Hematopoietic multipotent progenitor cell treated with erythropoietin and hydrocortisone succinate and interleukin-3 and kit ligand, for 4 days (in vitro differentiated cells): ENCODE results near the gene SMYD3.
A peak's percentile ranks its signal among the peaks of the same experiment; 100 is the strongest.
"Not testable (repeated sequence)": the region's sequence is repeated elsewhere in the genome, so short reads cannot be mapped to it uniquely, and the experiment has no call there.

Experiments used
- DNase-seq: peaks from one replicate; pipeline ENCODE4 v3.0.0-alpha.2; 2015

Gene SMYD3

DNA sequence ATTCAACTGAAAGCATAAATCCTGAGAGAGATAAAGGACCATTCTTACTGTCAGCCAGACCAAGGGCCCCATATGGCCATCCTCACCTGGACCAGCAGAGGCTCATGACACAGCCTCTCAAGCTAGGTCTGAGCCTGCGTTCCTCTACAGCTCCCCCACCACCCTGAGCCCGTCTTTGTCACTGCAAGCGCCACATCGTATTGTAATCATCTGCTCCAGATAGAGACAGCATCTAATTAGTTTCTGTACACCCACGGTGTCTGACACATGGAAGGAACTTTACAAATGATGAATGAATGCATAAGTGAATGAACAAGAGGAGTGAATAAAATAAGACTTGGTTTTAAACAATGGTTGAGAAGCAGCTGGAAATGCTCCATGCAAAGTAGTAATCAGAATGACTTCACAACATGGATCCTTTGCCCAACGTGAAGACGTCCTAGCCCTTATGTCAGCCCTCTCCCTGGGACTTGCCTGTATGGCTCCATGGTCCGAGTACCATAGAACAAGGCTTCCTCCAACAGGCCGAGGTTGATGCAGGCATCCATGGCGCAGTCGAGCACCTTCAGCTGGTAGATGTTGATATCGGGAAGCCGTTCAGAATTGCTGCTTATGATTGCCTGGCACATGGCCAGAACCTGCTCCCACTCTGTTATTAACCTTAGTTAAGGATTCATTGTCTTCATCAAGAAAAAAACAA is 648.9 kb downstream of the SMYD3 start:
- DNase-seq, result no peak

DNA sequence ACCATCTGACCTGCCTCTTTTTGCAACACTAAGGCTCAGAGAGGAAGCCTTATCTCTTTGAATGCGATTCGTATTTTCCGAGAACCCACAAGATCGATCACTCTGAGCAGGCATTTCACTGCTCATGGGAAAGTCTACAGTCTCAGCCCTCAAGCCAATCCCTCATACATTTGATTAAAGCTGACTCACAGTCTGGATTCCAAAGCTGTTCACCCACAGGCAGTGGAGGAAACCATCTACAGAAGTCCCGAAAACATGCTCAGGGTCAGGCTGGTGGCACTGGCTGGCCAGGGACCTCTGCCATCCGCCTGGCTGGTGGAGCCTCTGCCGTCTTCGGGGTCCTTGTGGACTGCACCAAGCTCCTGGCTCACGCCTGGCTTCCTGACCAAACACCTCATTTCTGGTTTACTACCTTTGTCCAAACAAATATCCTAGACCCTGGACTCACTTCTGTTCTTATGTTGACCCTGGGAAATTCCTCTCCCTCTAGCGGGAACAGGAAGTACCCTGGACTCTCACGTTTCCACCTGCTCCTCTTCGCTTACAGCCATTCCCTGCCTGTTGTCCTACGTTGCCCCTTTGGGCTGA is 650.0 kb downstream of the SMYD3 start:
- no peak for DNase-seq

DNA sequence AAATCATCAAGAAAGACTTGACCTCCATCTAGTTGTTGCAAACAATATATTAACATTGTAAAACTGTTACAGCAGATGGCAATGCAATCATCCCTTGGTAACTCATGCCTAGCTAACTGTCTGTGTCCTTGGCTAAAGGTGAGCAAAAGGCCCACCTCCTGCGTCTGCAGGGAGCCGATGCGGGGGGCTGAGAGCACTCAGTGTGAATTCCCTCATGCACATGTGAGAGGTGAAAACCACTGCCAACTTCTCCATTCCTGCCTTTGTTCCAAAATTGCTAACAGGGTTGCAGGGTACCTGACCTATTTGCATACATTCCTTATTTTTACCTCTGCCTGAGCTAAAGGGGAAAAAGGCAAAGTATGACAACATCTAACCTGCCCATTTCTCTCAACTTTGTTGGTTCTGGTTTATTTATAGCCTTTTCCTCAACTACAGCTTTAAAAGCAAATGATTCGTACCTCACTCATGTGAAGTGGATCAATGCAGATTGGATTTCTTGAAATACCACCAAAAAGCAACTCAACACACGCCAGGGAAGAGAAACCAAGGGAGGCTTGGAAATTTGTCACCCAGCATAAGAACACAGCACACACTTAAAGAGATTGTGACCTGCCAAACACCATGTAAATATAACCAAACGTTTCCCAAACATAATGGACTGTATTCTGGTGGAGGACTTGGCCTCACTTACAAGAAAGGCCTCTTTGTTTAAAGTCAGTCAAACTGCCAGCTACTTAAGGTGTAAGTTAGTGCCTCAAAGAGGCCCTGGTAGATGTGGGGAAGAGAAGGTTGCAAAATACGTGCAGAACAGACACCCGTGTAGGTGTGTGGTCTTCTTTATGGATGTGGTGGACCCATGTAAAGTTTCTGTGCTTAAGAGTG is 651.0 kb downstream of the SMYD3 start:
- DNase-seq, result no peak

DNA sequence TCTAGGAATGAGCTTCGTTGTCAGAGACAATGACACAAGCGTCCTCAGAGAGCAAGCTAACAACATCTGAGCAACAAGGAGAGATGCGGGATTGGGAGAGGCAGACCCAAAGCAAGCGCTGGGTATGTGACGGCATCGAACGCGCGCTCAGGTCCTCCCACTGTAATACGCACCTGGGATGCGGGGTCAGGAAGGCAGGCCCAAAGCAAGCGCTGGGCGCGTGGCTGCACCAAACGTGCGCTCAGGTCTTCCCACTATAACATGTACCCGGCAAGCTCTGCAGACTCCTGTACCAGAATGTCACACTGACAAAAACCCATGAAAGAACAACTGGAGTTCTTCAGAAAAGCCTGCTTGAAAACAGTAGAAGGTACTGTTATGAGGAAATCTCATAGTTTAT is 653.8 kb downstream of the SMYD3 start:
- DNase-seq, result no peak

DNA sequence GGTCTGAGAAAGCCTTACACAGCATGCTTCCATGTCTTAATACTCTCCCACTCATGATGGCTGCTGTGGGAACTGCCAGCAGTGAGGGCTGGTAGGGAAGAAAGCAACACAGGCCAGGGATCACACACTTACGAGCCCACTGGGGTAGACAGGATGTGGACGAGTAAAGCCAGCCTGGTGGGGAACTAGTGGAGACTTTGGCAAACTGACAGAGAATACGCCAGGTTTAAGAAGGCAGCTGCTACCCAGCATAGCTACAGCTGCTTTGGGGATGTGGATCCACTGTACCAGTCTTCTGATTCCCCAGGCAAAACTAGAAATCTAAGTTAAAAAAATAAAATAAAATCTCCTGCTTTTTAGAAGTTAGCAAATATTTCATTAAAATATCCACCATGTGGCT is 664.0 kb downstream of the SMYD3 start:
- peak; percentile 4 for DNase-seq

DNA sequence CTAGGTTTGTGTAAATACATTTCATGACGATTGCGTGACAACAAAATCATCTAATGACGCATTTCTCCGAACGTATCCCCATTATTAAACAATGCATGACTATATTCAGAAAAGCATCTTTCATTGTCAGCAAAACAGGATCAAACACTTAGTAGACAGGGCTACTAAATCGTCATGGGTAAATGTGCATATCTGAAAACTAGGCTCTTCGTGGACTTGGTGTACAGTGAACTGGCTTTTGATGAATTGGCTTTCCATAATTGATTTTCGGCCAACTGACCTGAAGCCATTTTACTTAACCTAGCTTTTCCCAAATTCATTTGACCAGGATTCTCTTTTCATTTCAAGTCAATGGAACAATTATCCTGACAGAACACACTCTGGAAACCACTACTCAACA is 665.0 kb downstream of the SMYD3 start:
- no peak for DNase-seq

DNA sequence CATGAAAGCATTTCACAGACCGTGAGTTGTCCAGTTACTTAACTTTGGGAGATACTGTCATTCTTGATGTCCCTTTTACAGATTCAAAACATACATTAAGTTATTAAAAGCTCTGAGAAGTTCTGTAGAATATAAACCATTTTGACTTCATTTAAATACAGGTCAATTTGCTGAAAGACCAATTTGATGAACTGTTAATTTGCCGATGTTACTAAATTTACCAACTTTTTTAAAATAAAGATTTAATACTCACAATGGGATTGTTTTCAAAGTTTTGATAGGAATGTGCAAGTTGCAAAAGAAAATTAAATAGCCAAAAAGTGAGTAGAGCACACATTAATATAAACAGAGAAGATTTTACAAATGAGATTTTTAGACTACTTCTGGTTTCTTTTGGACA is 666.1 kb downstream of the SMYD3 start:
- no peak for DNase-seq

DNA sequence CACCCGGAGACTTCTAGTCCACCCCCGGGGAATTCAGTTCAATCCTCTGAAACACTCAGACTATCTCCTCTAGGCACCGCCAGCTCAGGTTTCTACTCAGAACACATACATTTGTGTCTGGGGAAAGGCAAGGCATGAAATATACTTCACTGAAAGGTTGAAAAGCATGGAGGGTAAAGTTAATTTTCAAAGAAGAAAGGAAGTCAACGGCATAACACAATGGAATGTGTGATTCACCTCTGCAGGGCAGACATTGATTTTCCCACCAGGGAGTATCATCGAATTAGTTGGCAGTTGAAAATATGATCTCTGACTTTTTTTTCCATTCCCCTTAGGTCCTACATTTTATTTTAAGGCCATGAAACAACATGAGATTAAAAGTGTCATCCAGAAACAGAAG is 669.4 kb downstream of the SMYD3 start:
- no peak for DNase-seq

DNA sequence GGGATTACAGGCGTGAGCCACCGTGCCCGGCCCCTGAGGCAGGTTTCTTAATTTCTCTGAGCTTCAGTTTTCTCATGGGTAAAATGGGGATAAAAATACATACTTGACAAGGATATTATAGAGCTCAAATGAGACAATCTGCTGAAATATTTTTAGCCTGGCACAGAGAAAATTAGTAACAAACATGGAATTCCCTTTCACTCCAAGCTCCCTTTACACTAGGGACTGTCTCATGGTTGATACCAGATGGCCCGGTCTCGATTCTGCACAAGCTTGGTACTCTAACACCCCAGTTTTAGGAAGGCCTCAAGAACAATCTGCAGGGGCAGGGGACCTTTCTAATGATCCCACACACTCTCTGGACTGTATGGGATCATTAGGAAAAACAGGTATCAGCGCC is 671.7 kb downstream of the SMYD3 start:
- DNase-seq, result no peak

DNA sequence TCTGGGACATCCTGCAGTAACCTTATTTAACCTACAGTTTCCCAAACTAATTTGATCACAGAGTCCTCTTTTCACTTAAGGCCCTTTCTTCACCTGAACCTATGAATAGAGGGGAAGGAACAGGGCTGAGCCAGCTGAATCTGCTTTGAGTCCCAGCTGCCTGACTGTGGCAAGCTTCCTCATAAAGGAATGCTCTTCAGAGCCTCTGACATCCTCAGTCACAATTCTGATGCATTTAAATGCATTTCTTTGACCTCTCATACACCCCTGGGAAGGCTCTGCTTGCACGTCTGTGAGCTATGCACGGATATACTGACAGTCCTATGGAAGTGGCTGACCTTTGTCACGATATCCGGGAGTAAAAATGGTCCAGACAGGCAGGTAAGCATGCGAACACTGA is 673.1 kb downstream of the SMYD3 start:
- DNase-seq, result no peak

DNA sequence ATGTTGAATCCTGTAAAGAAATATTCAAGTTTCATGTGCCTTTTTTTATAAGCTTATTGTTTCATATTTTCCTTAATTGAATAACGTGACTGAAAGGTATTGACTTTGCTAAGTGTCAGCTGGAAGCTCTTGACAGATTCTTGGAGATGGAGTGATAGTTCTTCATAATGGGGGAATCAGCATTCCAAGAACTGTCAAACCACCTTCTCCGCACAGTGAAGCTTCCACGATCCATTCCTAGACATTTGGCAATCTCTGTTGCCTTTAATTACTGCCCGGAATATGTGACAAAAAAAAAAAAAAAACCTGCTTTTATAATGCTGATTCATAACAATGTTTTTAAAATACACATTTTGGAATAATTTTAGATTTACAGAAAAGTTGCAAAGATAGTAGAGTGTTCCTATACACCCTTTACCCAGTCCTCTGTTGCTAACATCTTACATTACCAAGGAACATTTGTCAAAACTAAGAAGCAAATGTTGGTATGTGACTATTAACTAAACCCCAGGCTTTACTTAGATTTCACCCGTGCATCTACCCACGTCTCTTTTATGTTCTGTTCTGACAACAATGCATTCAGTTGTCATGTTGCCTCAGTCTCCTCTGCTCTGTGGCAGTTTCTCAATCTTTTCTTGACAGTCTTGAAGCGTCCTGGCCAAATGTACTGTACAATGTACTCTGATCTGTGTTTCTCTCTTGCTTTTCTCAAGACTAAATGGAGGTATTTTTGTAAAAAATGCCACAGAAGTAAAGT is 674.1 kb downstream of the SMYD3 start:
- no peak for DNase-seq

DNA sequence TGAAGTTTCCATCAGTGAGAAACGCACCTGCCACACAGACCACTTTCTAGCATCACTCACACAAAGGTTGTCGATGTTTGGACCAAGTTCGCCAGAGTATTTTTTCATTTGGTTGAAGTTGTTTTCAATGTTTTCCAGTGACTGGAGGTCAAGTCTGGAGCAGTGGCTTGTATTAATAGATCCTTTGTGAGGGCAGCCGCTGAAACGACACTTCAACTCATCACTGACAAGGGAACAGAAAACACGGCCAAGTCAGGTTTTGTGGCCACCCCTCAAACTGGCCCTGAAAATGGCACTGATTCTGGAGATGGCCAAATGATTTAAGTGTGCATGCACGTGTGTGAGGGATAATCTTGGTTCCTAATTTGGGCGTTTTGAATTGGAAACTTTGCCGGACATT is 675.6 kb downstream of the SMYD3 start:
- DNase-seq, result no peak

DNA sequence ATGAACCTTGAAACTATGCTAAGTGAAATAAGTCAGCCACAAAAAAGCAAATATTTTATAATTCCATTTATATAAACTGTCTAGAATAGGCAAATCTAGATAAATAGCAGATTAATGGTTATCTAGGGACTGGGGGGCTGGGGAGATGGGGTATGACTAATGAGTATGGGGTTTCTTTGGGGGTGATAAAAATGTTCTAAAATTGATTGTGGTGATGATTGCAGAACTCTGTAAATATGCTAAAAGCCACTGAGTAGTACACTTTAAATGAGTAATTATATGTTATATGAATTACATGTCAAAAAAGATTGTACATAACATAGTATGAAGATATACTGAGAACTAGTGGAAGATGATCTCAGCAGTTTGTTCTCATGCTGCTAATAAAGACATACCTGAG is 677.3 kb downstream of the SMYD3 start:
- DNase-seq, result no peak

DNA sequence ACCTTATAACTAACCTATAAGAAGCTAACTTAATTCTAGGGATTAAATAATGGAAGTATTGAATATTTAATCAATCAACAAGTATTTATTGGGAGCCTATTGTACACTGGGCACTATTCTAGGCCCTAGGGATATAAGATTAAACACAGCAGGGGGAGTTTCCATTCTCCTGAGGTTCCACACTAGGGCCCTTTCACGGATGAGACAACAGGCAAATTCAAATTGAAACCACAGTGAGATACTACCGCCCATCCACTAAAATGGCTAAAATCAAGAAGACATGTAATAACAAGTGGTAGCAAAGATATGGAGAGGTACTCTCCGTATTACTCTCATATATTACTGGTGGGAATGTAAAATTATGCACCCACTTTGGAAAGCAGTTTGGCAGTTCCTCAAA is 677.9 kb downstream of the SMYD3 start:
- no peak for DNase-seq

DNA sequence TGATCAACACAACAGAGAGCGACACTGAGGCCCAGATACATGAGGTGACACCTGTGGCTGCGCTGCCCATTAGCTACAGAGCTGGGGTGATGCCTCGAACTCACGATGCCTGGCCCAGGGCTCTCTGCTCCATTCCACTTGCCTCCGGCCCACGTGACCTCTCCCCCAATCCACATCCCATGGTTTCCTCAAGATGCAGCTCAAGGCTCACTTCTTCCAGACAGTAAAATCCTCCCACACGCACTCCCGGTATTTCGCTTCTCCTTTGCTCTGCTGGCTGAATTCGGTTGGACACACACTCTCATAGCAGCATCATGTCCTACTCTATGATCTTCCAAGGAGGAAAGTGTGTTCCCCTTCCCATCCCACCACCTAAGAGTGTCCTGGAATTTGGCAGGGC is 679.8 kb downstream of the SMYD3 start:
- DNase-seq, result no peak

DNA sequence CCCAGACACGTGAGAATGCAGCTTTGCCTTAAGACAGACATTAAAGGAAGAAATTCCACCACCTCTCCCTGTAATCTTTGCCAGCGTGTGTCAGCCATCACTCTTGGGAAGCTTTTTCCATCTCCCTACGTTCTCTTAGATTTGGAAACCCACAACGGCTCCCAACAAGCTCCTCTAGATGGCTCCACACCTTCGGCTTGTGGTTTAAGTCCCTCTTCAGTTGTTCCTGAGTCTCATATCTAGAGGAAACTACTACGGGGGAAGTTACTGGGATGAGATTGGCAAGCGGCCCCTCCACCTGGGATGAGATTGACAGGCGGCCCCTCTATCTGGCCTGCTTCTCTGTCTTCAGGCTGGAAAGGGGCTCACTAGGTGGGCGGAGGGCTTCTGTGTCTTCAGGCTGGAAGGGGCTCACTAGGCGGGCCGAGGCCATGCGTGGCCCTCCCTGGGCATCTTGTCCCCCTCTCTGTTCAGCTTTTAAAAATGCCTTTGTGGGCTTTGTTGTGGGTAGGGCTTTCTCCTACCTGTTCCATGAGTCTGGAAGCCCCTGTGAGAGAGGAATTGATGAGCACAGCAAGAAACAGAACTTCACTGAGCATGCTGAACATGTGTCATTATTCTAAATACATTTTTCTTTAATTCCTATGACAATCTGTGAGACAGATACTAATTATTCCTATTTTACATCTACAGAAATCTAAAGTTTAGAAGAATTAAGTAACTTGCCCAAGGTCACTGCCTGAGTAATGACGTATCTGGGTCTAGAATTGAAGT is 681.8 kb downstream of the SMYD3 start:
- DNase-seq, result no peak

DNA sequence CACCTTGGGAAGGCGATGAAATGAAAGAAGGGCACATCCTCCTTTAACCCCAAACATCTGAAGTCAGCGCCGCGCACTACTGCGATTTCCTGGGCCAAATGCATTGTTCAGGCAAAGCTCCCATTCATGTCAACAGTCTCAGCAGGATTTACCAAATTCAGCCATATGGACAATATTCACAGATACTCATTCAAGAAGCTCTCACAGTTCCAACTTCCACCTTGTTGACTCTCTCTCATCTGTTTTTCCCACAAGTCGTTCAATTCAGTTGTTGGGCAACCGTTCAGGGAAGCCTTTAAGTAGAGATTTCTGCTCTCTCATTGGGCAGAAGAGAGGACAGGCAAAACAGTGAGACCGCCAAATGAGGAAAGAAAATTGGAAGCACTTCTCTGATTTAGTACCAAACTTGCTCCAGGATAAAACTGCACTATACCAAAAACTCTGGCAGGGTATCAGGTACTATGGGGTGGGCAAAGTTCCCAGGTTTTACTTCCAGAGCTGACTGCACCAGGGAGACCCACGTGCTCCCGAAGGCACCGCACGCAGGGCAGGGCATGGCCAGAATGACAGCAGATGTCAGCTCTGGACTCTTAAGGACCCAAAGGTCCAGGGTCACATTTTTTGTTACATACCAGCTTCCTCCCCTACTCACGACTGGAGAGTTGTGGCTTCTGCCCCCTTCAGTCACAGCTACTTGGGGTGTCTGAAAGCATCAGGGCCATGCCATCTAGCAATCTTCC is 683.5 kb downstream of the SMYD3 start:
- no peak for DNase-seq

DNA sequence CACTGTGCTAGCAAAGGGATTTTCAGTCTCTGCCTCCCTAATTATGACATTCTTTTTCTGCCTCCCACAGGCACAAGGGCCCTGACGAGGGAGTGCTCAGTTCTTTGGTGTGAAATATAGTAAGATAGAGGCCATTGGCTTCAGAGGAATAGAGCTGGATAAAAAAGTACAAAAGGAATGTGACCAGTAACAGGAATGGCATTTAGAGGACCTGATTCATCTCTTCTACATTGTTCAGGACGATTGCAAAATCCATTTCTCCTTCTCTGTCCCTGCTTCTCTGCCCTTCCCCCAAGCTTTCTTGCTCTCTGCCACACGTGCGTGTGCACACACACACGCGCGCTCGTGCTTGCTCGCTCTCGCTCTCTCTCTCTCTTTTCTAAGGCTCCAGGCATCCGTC is 684.1 kb downstream of the SMYD3 start:
- DNase-seq, result no peak

DNA sequence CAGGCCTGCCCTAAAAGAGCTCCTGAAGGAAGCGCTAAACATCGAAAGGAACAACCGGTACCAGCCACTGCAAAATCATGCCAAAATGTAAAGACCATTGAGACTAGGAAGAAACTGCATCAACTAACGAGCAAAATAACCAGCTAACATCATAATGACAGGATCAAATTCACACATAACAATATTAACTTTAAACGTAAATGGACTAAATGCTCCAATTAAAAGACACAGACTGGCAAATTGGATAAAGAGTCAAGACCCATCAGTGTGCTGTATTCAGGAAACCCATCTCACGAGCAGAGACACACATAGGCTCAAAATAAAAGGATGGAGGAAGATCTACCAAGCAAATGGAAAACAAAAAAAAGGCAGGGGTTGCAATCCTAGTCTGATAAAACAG is 688.7 kb downstream of the SMYD3 start:
- DNase-seq, result not testable (repeated sequence)

DNA sequence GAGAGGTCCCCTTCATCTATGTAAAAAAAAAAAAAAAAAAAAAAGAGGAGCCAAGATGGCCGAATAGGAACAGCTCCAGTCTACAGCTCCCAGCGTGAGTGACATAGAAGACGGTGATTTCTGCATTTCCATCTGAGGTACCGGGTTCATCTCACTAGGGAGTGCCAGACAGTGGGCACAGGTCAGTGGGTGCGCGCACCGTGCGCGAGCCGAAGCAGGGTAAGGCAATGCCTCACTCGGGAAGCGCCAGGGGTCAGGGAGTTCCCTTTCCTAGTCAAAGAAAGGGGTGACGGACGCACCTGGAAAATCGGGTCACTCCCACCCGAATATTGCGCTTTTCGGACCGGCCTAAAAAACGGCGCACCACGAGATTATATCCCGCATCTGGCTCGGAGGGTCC is 690.6 kb downstream of the SMYD3 start:
- DNase-seq, result not testable (repeated sequence)

DNA sequence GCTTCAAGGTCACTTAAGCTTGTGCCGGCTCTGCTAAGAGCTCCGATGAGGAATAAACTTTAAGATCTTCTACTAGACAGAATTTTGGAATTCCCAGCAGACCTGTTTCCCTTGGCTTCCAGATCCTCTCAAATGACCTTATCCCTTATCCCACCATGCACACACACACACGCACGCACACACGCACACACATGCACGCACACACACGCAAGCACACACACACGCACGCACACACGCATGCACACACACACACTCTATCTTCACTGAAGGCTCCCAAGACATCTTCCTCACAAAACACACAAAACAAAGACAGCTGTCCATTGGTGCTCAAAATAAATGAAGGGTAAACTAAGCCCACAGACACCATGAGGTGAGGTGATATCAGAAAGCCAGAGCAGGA is 692.4 kb downstream of the SMYD3 start:
- no peak for DNase-seq

DNA sequence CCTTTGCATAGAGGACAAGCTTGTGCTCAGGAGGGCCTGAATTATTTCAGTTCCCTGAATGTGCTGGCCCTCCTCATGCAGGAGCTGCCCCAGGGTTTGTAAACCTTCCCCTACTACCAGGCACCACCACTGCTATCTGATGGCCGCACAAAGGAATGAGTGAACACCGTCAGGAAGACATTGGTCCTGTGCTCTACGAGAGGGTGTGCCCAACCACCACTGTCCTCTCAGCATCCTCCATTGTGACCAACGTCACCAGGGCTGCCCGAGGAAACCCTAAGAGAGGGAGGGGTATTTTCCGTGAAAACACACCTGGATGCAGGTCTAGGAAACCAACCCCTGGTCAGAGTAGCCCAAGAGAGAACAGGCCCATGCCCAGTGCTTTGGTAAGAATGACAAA is 694.8 kb downstream of the SMYD3 start:
- no peak for DNase-seq
